Measurements from ENCODE around the gene DBP. TPM values are rescaled to one million over a fixed set of nuclear protein-coding genes. Genes with fewer than 3 reads are reported as not detected.

DBP gene
- total RNA-seq, 6 experiments from 2014 or later, result 1.8 to 11.6 (median 3.3) TPM

- no peak overlapping the region for H3K4me3 ChIP-seq
- no peaks in the 10 kb centered on the region for H3K36me3 ChIP-seq
- H3K27ac ChIP-seq, result no peak overlapping the region
- WGBS (ENCODE audit: insufficient coverage, low coverage, low lambda C conversion rate, missing lambda C conversion rate), result 46% methylated on average over 2 of the region's 2 CpGs
- intact Hi-C loops (cut with DNase I), result no loop called here
- DNase-seq (no peak), ATAC-seq (no peak)
- TF ChIP-seq CTCF (IDR thresholded peaks at IDR 0.05) (no peak), POLR2A (IDR thresholded peaks at IDR 0.05) (no peak)
- no peaks in the 10 kb centered on the region for H3K27me3 ChIP-seq
- peaks cover 0 to 2% (median 0%) of the 10 kb centered on the region in 4 donors for H3K4me1 ChIP-seq
- no peaks in the 10 kb centered on the region for H3K9me3 ChIP-seq
These were observed 11.0 kb upstream of the DBP start for GRCh38 chr19:48648134-48648533.

- DNase-seq, result no peak
- ATAC-seq, result no peak
- WGBS (ENCODE audit: insufficient coverage, low coverage, low lambda C conversion rate, missing lambda C conversion rate), result 12% methylated on average over 10 of the region's 10 CpGs
- no peak overlapping the region for H3K4me3 ChIP-seq
- H3K27ac ChIP-seq, result no peak overlapping the region
- intact Hi-C loops (cut with DNase I), result no loop called here
- TF ChIP-seq CTCF (IDR thresholded peaks at IDR 0.05), result no peak
- TF ChIP-seq POLR2A (IDR thresholded peaks at IDR 0.05), result no peak
- H3K4me1 ChIP-seq, result peaks cover 0 to 2% (median 0%) of the 10 kb centered on the region in 4 donors
- no peaks in the 10 kb centered on the region for H3K27me3 ChIP-seq
- no peaks in the 10 kb centered on the region for H3K9me3 ChIP-seq
- H3K36me3 ChIP-seq, result no peaks in the 10 kb centered on the region
These were observed 9.6 kb upstream of the DBP start for GRCh38 chr19:48646722-48647216.

DNA sequence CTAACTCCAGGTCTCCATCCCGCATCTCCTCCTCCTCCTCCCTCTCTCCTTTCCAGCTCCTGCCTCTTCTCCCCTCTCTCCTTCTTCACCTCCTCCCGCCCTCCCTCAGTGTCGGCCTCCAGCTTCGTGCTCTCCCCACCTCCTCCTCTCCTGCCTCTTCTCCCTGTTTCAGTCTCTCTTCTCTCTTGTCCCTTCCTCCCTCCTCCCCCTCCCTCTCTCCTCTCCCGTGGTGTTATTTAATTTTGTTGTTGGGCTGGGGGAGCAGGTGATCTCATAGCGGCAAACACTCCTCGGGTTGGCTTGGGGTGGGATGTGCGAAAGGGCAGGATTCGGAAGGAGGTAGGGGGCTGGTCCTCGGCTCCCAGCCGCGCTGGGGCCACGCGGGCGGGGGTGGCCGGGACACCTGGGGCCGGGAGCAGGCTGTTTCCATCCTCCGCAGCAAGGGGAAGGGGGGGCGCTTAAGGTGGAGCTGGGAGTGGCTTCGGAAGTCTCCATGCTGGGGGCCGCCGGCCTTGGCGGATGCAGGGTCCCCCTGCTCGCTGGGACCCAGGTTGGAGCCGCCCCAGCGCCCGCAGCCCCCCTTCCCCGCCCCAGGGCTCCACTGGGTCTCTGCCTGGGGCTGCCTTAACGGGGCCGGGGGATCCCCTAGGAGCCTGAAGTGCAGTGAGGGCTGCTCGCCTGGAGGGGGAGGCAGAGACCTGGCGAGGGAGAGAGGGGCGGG lies 9.0 kb upstream of the DBP start, which contains the start of gene CA11:
Gene CA11 (minus strand): TSS at position 187 of the 721 bp plus-strand sequence. CDS start 555 bp downstream, outside the sequence.
- H3K4me1 ChIP-seq, result peaks cover 0 to 5% (median 3%) of the 10 kb centered on the region in 4 donors
- H3K9me3 ChIP-seq, result no peaks in the 10 kb centered on the region
- WGBS (ENCODE audit: insufficient coverage, low coverage, low lambda C conversion rate, missing lambda C conversion rate), result 0% methylated on average over 21 of the region's 33 CpGs
- ATAC-seq (peak; percentile 85 to 91 (median 89)), DNase-seq (peak; percentile 83 to 87 (median 85))
- H3K4me3 ChIP-seq, result peak within 1 kb of the TSS; percentile 21 to 37 (median 32)
- no peaks in the 10 kb centered on the region for H3K27me3 ChIP-seq
- no peaks in the 10 kb centered on the region for H3K36me3 ChIP-seq
- TF ChIP-seq CTCF (IDR thresholded peaks at IDR 0.05) (peak; percentile 73 to 80 (median 76)), POLR2A (IDR thresholded peaks at IDR 0.05) (no peak)
- intact Hi-C loops (cut with DNase I), result no loop called here
- H3K27ac ChIP-seq, result peak within 1 kb of the TSS; percentile 11 to 63 (median 57)

GRCh38 chr19:48645620-48646000 lies 8.4 kb upstream of the DBP start:
- H3K4me3 ChIP-seq, result peak overlapping the region in 2 of 3 donors; percentile 21 to 37
- H3K36me3 ChIP-seq, result no peaks in the 10 kb centered on the region
- intact Hi-C loops (cut with DNase I), result no loop called here
- no peaks in the 10 kb centered on the region for H3K27me3 ChIP-seq
- ATAC-seq (no peak), DNase-seq (no peak)
- H3K9me3 ChIP-seq, result no peaks in the 10 kb centered on the region
- TF ChIP-seq CTCF (IDR thresholded peaks at IDR 0.05), result no peak
- TF ChIP-seq POLR2A (IDR thresholded peaks at IDR 0.05), result no peak
- peak overlapping the region; percentile 11 to 50 (median 37) for H3K27ac ChIP-seq
- peaks cover 0 to 7% (median 3%) of the 10 kb centered on the region in 4 donors for H3K4me1 ChIP-seq
- WGBS (ENCODE audit: insufficient coverage, low coverage, low lambda C conversion rate, missing lambda C conversion rate), result 1% methylated on average over 6 of the region's 6 CpGs
